ENCODE results near the gene GRB7. TPM values are rescaled to one million over a fixed set of nuclear protein-coding genes. Genes with fewer than 3 reads are reported as not detected.

GRB7 gene
- total RNA-seq, 1 experiment from 2014 or later: 7.3 TPM

DNA sequence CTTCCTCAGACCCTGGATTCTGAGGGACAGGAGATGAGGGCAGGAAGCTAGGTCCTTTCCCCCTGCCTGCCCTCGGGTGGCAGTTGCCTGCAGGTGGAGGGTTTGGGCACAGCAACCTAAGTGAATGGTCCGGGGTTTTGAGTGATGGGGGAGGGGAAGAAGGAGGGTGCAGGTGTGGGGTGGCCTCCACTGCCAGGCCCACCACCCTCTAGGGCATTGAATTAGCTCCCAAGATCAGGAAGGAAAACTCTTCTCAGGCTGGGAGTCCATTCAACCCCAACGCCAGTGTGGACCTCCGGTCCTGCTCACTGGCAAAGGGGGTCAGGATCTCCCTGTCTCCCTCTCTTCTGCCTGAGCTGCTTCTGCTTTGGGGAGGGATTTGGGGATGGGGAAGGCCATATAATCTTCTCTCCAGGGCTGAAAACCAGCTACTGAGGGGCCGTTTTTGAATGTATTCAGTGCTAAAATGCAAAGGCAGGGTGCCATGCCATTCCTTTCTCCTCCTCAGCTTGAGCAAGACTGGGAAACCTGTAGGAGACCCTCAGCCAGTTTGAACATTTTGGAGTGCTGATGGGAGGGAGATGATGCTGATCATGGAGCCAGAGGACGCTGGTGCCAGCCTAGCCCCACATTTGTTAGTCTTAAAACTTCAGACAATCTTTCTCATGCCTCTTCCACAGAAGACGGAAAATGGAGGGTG is 18.8 kb downstream of the GRB7 start:
- peaks cover 55% of the 10 kb centered on the region for H3K27me3 Mint-ChIP-seq (ENCODE audit: insufficient read depth, unreplicated experiment)
- TF ChIP-seq, protein P1, sequence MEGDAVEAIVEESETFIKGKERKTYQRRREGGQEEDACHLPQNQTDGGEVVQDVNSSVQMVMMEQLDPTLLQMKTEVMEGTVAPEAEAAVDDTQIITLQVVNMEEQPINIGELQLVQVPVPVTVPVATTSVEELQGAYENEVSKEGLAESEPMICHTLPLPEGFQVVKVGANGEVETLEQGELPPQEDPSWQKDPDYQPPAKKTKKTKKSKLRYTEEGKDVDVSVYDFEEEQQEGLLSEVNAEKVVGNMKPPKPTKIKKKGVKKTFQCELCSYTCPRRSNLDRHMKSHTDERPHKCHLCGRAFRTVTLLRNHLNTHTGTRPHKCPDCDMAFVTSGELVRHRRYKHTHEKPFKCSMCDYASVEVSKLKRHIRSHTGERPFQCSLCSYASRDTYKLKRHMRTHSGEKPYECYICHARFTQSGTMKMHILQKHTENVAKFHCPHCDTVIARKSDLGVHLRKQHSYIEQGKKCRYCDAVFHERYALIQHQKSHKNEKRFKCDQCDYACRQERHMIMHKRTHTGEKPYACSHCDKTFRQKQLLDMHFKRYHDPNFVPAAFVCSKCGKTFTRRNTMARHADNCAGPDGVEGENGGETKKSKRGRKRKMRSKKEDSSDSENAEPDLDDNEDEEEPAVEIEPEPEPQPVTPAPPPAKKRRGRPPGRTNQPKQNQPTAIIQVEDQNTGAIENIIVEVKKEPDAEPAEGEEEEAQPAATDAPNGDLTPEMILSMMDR (IDR thresholded peaks at IDR 0.05; ENCODE audit: unreplicated experiment): no peak
- no TSS peak for BruUV-seq (replicated peaks)
- CTCF ChIA-PET: interaction anchor here (0.6 to 5.1 kb wide), 3 partner anchors 134 to 272 kb away, joined by 3 to 50 read pairs (median 5); no protein-coding TSS in a partner anchor
- DNase-seq (ENCODE audit: unreplicated experiment): no peak
- H3K4me1 Mint-ChIP-seq (ENCODE audit: insufficient read depth, unreplicated experiment): no peaks in the 10 kb centered on the region
- POLR2A ChIA-PET: interaction anchor here (2.1 to 5.5 kb wide), 2 partner anchors 13 to 18 kb away, joined by 8 to 36 read pairs; partner anchors contain the start of gene GRB7
- H3K27ac Mint-ChIP-seq (ENCODE audit: low read depth, unreplicated experiment): no peak overlapping the region
- H3K36me3 Mint-ChIP-seq (ENCODE audit: insufficient read depth, unreplicated experiment): no peaks in the 10 kb centered on the region
- intact Hi-C loops (cut with micrococcal nuclease): no loop called here
- no peak overlapping the region for H3K4me3 Mint-ChIP-seq (ENCODE audit: unreplicated experiment)
- no peaks in the 10 kb centered on the region for H3K9me3 Mint-ChIP-seq (ENCODE audit: unreplicated experiment)

DNA sequence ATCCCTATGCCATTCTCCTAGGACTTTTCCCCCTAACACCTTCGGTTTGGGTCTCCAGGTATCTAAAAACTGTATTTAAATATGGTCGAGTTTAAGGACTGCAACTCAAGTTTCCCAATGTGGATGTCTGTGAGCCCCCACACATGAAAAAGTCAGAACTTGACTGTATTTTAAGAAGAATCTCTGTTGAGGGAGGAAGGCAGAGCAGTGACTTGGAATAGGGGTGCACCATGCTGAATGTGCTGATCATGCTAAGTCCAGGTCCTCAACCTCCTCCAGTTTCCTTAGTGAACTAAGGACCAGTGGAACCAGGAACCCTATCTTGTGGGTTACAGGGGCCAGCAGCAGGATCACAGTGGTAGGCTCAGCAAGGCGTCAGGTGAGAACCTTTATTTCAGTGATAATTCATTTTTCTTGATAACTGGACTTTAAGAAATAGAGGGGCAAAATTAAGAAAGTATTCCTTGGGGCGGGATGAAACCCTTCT is 19.5 kb downstream of the GRB7 start:
- H3K36me3 Mint-ChIP-seq (ENCODE audit: insufficient read depth, unreplicated experiment): no peaks in the 10 kb centered on the region
- no TSS peak for BruUV-seq (replicated peaks)
- H3K9me3 Mint-ChIP-seq (ENCODE audit: unreplicated experiment): no peaks in the 10 kb centered on the region
- CTCF ChIA-PET: interaction anchor here (5.1 kb wide), 1 partner anchor 135 kb away, joined by 50 read pairs; no protein-coding TSS in a partner anchor
- DNase-seq (ENCODE audit: unreplicated experiment): no peak
- no peaks in the 10 kb centered on the region for H3K4me1 Mint-ChIP-seq (ENCODE audit: insufficient read depth, unreplicated experiment)
- H3K27ac Mint-ChIP-seq (ENCODE audit: low read depth, unreplicated experiment): no peak overlapping the region
- TF ChIP-seq, protein P1 (IDR thresholded peaks at IDR 0.05; ENCODE audit: unreplicated experiment): no peak
- POLR2A ChIA-PET: no interaction called here
- H3K27me3 Mint-ChIP-seq (ENCODE audit: insufficient read depth, unreplicated experiment): peaks cover 59% of the 10 kb centered on the region
- H3K4me3 Mint-ChIP-seq (ENCODE audit: unreplicated experiment): no peak overlapping the region
- intact Hi-C loops (cut with micrococcal nuclease): no loop called here

DNA sequence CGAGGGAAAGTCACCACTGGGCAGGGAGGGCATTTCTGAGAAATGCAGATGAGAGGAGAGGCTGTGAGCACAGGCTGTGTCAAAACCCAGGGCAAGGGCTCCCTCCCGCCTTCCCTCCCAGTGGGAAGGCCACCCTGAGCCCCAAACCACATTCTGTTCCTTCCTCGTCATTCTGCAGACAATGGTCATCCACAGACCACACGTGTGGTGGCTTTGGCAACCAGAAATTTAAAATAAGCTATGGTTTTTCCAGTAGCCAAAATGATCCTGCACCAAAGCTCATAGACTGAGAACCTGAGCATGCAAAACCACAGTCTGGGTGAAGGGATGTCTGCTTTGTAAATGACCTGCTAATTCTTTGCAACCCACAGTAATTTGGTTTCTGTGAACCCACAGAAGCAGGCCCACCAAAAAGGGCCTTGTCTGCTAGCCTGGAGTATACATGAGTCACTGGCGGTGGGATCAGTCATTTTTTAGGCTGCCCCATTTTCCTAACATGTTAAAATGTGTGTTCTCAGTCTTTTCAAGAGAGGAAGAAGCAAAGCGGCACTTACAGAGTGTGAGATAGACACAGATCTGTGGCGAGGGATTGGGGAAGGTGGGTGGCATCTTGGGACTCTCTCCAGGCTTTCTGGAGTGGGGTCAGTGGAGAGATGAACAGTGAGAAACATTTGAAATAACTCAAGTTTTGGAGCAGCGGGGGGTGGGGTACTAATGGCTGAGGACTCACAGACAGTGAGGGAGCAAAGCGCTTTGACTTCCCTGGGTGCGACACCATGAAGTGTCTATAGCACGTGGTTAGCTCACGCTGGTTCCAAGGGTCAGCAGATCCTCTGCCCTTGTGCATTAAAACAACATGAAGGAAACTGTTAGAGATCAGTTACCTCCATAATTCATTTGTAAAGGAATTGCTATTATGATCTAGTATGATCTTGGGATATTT is 20.5 kb downstream of the GRB7 start:
- no peaks in the 10 kb centered on the region for H3K36me3 Mint-ChIP-seq (ENCODE audit: insufficient read depth, unreplicated experiment)
- H3K4me3 Mint-ChIP-seq (ENCODE audit: unreplicated experiment): no peak overlapping the region
- no peak overlapping the region for H3K27ac Mint-ChIP-seq (ENCODE audit: low read depth, unreplicated experiment)
- H3K27me3 Mint-ChIP-seq (ENCODE audit: insufficient read depth, unreplicated experiment): peaks cover 68% of the 10 kb centered on the region
- H3K4me1 Mint-ChIP-seq (ENCODE audit: insufficient read depth, unreplicated experiment): no peaks in the 10 kb centered on the region
- POLR2A ChIA-PET: interaction anchor here (1.1 to 2.5 kb wide), 2 partner anchors 12 to 19 kb away, joined by 5 to 13 read pairs; no protein-coding TSS in a partner anchor
- BruUV-seq (replicated peaks): no TSS peak
- TF ChIP-seq, protein P1 (IDR thresholded peaks at IDR 0.05; ENCODE audit: unreplicated experiment): no peak
- H3K9me3 Mint-ChIP-seq (ENCODE audit: unreplicated experiment): no peaks in the 10 kb centered on the region
- intact Hi-C loops (cut with micrococcal nuclease): no loop called here
- CTCF ChIA-PET: interaction anchor here (0.9 to 1.9 kb wide), 4 partner anchors 27 to 137 kb away, joined by 3 to 5 read pairs (median 3); partner anchors contain the start of gene MIEN1
- DNase-seq (ENCODE audit: unreplicated experiment): no peak
